SK-N-SH (cell line): ENCODE data around the gene ARL5B. TPM values are rescaled to one million over a fixed set of nuclear protein-coding genes. Genes with fewer than 3 reads are reported as not detected.

Experiments used
- CTCF ChIA-PET: fragments of 300-600, 350-600 bp; formaldehyde crosslinking; extraction: SDS; loops from one replicate; lab custom pipeline; 2021; lab: Yijun Ruan, JAX
- POLR2A ChIA-PET: fragments of 350-600 bp; sonication (Branson Sonifier 250); formaldehyde crosslinking; extraction: SDS; loops from one replicate; lab custom pipeline; 2020; ENCODE audit warnings: antibody characterized with exemption, inconsistent platforms; lab: Yijun Ruan, JAX
- DNase-seq: peaks from one replicate; pipeline ENCODE4 v3.0.0; 2012
- H2AFZ ChIP-seq: fragments of 200-600 bp; sonication (generic); 2 replicates; pipeline ENCODE4 v1.8.1; 2016; ENCODE audit warnings: antibody characterized with exemption, mild to moderate bottlenecking, low read depth
- H3F3A ChIP-seq: fragments of 200-600 bp; sonication (generic); replicated peaks from 2 replicates; pipeline ENCODE3; 2016; ENCODE audit warnings: antibody characterized with exemption, mild to moderate bottlenecking; ENCODE audit not compliant: insufficient read depth
- H3K27ac ChIP-seq, 2 experiments: fragments of 200-500 bp in 1 of 2; fragments of 200-600 bp in 1 of 2; sonication (Bioruptor generic) in 1 of 2; sonication (generic), shearing (Covaris generic) in 1 of 2; 2 replicates each; pipeline versions ENCODE4 v1.5.1 to v1.6.1; 2014 to 2016; ENCODE audit warnings: low read depth in 2 of 2, inconsistent platforms in 1 of 2, low read length in 1 of 2, mild to moderate bottlenecking in 1 of 2, mixed read lengths in 1 of 2
- H3K27me3 ChIP-seq: fragments of 200-600 bp; sonication (generic), shearing (Covaris generic); 2 replicates; pipeline ENCODE4 v1.6.1; 2016; ENCODE audit warnings: mixed run types; ENCODE audit not compliant: insufficient read depth
- H3K36me3 ChIP-seq, 2 experiments: fragments of 200-500 bp in 1 of 2; fragments of 200-600 bp in 1 of 2; sonication (Bioruptor generic) in 1 of 2; sonication (generic) in 1 of 2; replicated peaks in 1 of 2; 2 replicates each; pipeline versions ENCODE3 to v1.5.1; 2014 to 2016; ENCODE audit warnings: low read length in 1 of 2, mild to moderate bottlenecking in 1 of 2; ENCODE audit not compliant: insufficient read depth in 2 of 2, control insufficient read depth in 1 of 2
- H3K4me1 ChIP-seq, 2 experiments: fragments of 200-500 bp in 1 of 2; fragments of 200-600 bp in 1 of 2; sonication (Bioruptor generic) in 1 of 2; sonication (generic), shearing (Covaris generic) in 1 of 2; 2 replicates each; pipeline versions ENCODE4 v1.5.1 to v1.6.1; 2014 to 2016; ENCODE audit warnings: low read depth in 1 of 2, low read length in 1 of 2, mixed run types in 1 of 2; ENCODE audit not compliant: insufficient read depth in 2 of 2, control insufficient read depth in 1 of 2
- H3K4me2 ChIP-seq: fragments of 200-600 bp; sonication (generic), shearing (Covaris generic); 2 replicates; pipeline ENCODE4 v1.6.1; 2017; ENCODE audit warnings: mixed run types
- H3K4me3 ChIP-seq, 2 experiments: fragments of 200-500 bp in 1 of 2; fragments of 200-600 bp in 1 of 2; sonication (Bioruptor generic) in 1 of 2; sonication (generic), shearing (Covaris generic) in 1 of 2; 2 replicates each; pipeline versions ENCODE4 v1.5.1 to v1.8.1; 2014 to 2016; ENCODE audit warnings: low read depth in 2 of 2, inconsistent platforms in 1 of 2, low read length in 1 of 2, mild to moderate bottlenecking in 1 of 2, mixed read lengths in 1 of 2, moderate library complexity in 1 of 2
- H3K79me2 ChIP-seq: fragments of 200-600 bp; sonication (generic); 2 replicates; pipeline ENCODE4 v1.8.1; 2017; ENCODE audit warnings: mild to moderate bottlenecking; ENCODE audit not compliant: insufficient read depth
- H3K9ac ChIP-seq: fragments of 200-600 bp; sonication (generic); 2 replicates; pipeline ENCODE4 v1.6.1; 2017; ENCODE audit warnings: mixed run types
- H3K9me2 ChIP-seq: fragments of 200-600 bp; sonication (generic); 2 replicates; pipeline ENCODE4 v1.6.1; 2017; ENCODE audit warnings: mixed run types
- H3K9me3 ChIP-seq: fragments of 200-600 bp; sonication (generic); 2 replicates; pipeline ENCODE4 v1.6.1; 2017; ENCODE audit warnings: mixed run types, mild to moderate bottlenecking, moderate library complexity
- H4K20me1 ChIP-seq: fragments of 200-600 bp; sonication (generic); 2 replicates; pipeline ENCODE4 v1.6.1; 2017; ENCODE audit warnings: mild to moderate bottlenecking, mixed run types; ENCODE audit not compliant: insufficient read depth
- FOXM1 ChIP-seq: IDR thresholded peaks from 2 replicates; pipeline ENCODE4 v1.4.0; 2012; ENCODE audit warnings: low read depth, mild to moderate bottlenecking
- JUND ChIP-seq: IDR thresholded peaks from 2 replicates; pipeline ENCODE4 v1.4.0; 2012
- POLR2AphosphoS5 ChIP-seq: IDR thresholded peaks from 2 replicates; pipeline ENCODE4 v1.6.1; 2012; ENCODE audit warnings: low read depth, low read length
- RFX5 ChIP-seq: IDR thresholded peaks from 2 replicates; pipeline ENCODE4 v1.6.1; 2012; ENCODE audit warnings: mild to moderate bottlenecking, improper control_type of control experiment, low read length
- SIN3A ChIP-seq: IDR thresholded peaks from 2 replicates; pipeline ENCODE4 v1.6.1; 2012; ENCODE audit warnings: low read depth, mild to moderate bottlenecking, low read length, moderate library complexity, borderline replicate concordance
- SMC3 ChIP-seq: IDR thresholded peaks from 2 replicates; pipeline ENCODE4 v1.6.1; 2012; ENCODE audit warnings: low read depth, low read length, improper control_type of control experiment
- WGBS: methylation state at CpG from one replicate; pipeline ENCODE4 v1.1.6; 2017; ENCODE audit warnings: low lambda C conversion rate; 5-methylcytosine and 5-hydroxymethylcytosine counted together
- polyA plus RNA-seq, 3 experiments: library from polyadenylated mRNA; depleted of rRNA; stranded (reverse); fragments of >200 nt; gene quantifications; 2 replicates each; pipeline ENCODE4 v1.2.3, GENCODE V29; 2012
- TF ChIP-seq, protein P1 (sequence below): IDR thresholded peaks from 2 replicates; pipeline ENCODE4 v1.4.0; 2012; ENCODE audit warnings: low read depth, borderline replicate concordance

Gene ARL5B
- polyA plus RNA-seq, 1 of the 3 experiments (the other 2 are of a cell fraction): 4.9 TPM

- H3K79me2 ChIP-seq: peaks cover 47% of the 10 kb centered on the region
- no peak for DNase-seq
- ChIA-PET CTCF (no interaction called here), POLR2A (interaction anchor here (0.6 to 1.9 kb wide), 3 partner anchors 10 to 51 kb away, joined by 3 to 6 read pairs (median 3); no protein-coding TSS in a partner anchor)
- H3K9ac ChIP-seq: peak overlapping the region; percentile 96
- peak overlapping the region; percentile 89 to 98 for H3K4me3 ChIP-seq
- no peaks in the 10 kb centered on the region for H3K27me3 ChIP-seq
- peak overlapping the region; percentile 72 for H2AFZ ChIP-seq
- H3K27ac ChIP-seq: peak overlapping the region; percentile 90 to 99
- peaks cover 10 to 11% of the 10 kb centered on the region in 2 experiments; a peak in 3 of 4 replicates for H3K4me1 ChIP-seq
- no peaks in the 10 kb centered on the region for H3K9me3 ChIP-seq
- H3K4me2 ChIP-seq: peak overlapping the region; percentile 90
- 18% methylated on average over 23 of the region's 23 CpGs for WGBS
- H3F3A ChIP-seq: peaks cover 6% of the 10 kb centered on the region
- no peaks in the 10 kb centered on the region for H3K36me3 ChIP-seq
- no peaks in the 10 kb centered on the region for H3K9me2 ChIP-seq
- no peak for TF ChIP-seq FOXM1
- no peak for TF ChIP-seq POLR2AphosphoS5
- no peak for TF ChIP-seq SMC3
- TF ChIP-seq, protein P1, sequence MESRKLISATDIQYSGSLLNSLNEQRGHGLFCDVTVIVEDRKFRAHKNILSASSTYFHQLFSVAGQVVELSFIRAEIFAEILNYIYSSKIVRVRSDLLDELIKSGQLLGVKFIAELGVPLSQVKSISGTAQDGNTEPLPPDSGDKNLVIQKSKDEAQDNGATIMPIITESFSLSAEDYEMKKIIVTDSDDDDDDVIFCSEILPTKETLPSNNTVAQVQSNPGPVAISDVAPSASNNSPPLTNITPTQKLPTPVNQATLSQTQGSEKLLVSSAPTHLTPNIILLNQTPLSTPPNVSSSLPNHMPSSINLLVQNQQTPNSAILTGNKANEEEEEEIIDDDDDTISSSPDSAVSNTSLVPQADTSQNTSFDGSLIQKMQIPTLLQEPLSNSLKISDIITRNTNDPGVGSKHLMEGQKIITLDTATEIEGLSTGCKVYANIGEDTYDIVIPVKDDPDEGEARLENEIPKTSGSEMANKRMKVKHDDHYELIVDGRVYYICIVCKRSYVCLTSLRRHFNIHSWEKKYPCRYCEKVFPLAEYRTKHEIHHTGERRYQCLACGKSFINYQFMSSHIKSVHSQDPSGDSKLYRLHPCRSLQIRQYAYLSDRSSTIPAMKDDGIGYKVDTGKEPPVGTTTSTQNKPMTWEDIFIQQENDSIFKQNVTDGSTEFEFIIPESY: no peak
- no peak for TF ChIP-seq RFX5
- H4K20me1 ChIP-seq: peaks cover 21% of the 10 kb centered on the region; the same call in 1 of the 2 replicates
Observed at GRCh38 chr10:18658271-18659124, 733 bp upstream of the ARL5B start.

GRCh38 chr10:18659819-18660535 is 746 bp downstream of the ARL5B start:
- Histone ChIP-seq H3K9me3 (no peaks in the 10 kb centered on the region), H4K20me1 (peaks cover 29% of the 10 kb centered on the region), H3K4me2 (peak overlapping the region; percentile 94), H3K79me2 (peaks cover 61% of the 10 kb centered on the region), H3K27ac (peak overlapping the region; percentile 90 to 99), H3F3A (peaks cover 6% of the 10 kb centered on the region), H3K36me3 (no peaks in the 10 kb centered on the region), H3K4me1 (peaks cover 10 to 11% of the 10 kb centered on the region in 2 experiments; a peak in 3 of 4 replicates), H3K4me3 (peak overlapping the region; percentile 89 to 98), H3K9ac (peak overlapping the region; percentile 96), H3K9me2 (no peaks in the 10 kb centered on the region), H2AFZ (peak overlapping the region; percentile 29; the same call in 1 of the 2 replicates), H3K27me3 (no peaks in the 10 kb centered on the region)
- 2% methylated on average over 23 of the region's 23 CpGs for WGBS
- ChIA-PET CTCF (no interaction called here), POLR2A (interaction anchor here (0.6 to 1.9 kb wide), 3 partner anchors 12 to 1460 kb away, joined by 3 to 6 read pairs (median 3); no protein-coding TSS in a partner anchor)
- TF ChIP-seq POLR2AphosphoS5 (no peak), SIN3A (peak; percentile 23; the same call in 1 of the 2 replicates), JUND (no peak)
- peak; percentile 27 for DNase-seq
